ENCODE results near the gene MFAP2. TPM values are rescaled to one million over a fixed set of nuclear protein-coding genes. Genes with fewer than 3 reads are reported as not detected.

MFAP2 gene
- total RNA-seq, 1 donor from 2014 or later: 170 TPM

GRCh38 chr1:16986560-16986959, 6.1 kb upstream of the MFAP2 start:
- H3K4me1 Mint-ChIP-seq (ENCODE audit: low read depth): peaks cover 5% of the 10 kb centered on the region
- no peaks in the 10 kb centered on the region for H3K27me3 Mint-ChIP-seq
- DNase-seq (ENCODE audit: low spot score, unreplicated experiment): no peak
- no peak for TF ChIP-seq CTCF (IDR thresholded peaks at IDR 0.05; ENCODE audit: unreplicated experiment)
- no peak overlapping the region for H3K4me3 Mint-ChIP-seq (ENCODE audit: low read depth)
- H3K9me3 Mint-ChIP-seq (ENCODE audit: low read depth): no peaks in the 10 kb centered on the region
- no peak overlapping the region for H3K27ac Mint-ChIP-seq
- peaks cover 6% of the 10 kb centered on the region for H3K36me3 Mint-ChIP-seq (ENCODE audit: insufficient read depth)

- Mint-ChIP-seq H3K27me3 (peaks cover 4% of the 10 kb centered on the region), H3K4me3 (ENCODE audit: low read depth) (no peak overlapping the region), H3K27ac (no peak overlapping the region), H3K9me3 (ENCODE audit: low read depth) (no peaks in the 10 kb centered on the region), H3K4me1 (ENCODE audit: low read depth) (peaks cover 5% of the 10 kb centered on the region), H3K36me3 (ENCODE audit: insufficient read depth) (peaks cover 5% of the 10 kb centered on the region)
- TF ChIP-seq CTCF (IDR thresholded peaks at IDR 0.05; ENCODE audit: unreplicated experiment): no peak
- no peak for DNase-seq (ENCODE audit: low spot score, unreplicated experiment)
Measured at GRCh38 chr1:16986113-16986512, 5.7 kb upstream of the MFAP2 start.

- H3K36me3 Mint-ChIP-seq (ENCODE audit: insufficient read depth): peaks cover 5% of the 10 kb centered on the region
- H3K4me3 Mint-ChIP-seq (ENCODE audit: low read depth): no peak overlapping the region
- peaks cover 7% of the 10 kb centered on the region for H3K27me3 Mint-ChIP-seq
- H3K9me3 Mint-ChIP-seq (ENCODE audit: low read depth): no peaks in the 10 kb centered on the region
- H3K27ac Mint-ChIP-seq: no peak overlapping the region
- TF ChIP-seq CTCF (IDR thresholded peaks at IDR 0.05; ENCODE audit: unreplicated experiment): no peak
- H3K4me1 Mint-ChIP-seq (ENCODE audit: low read depth): peaks cover 8% of the 10 kb centered on the region
- DNase-seq (ENCODE audit: low spot score, unreplicated experiment): no peak
Measured at GRCh38 chr1:16984717-16985116, 4.3 kb upstream of the MFAP2 start.

GRCh38 chr1:16983649-16984048, 3.2 kb upstream of the MFAP2 start:
- no peaks in the 10 kb centered on the region for H3K9me3 Mint-ChIP-seq (ENCODE audit: low read depth)
- peaks cover 8% of the 10 kb centered on the region for H3K4me1 Mint-ChIP-seq (ENCODE audit: low read depth)
- no peak for DNase-seq (ENCODE audit: low spot score, unreplicated experiment)
- no peak overlapping the region for H3K4me3 Mint-ChIP-seq (ENCODE audit: low read depth)
- H3K27ac Mint-ChIP-seq: no peak overlapping the region
- peaks cover 7% of the 10 kb centered on the region for H3K27me3 Mint-ChIP-seq
- H3K36me3 Mint-ChIP-seq (ENCODE audit: insufficient read depth): peaks cover 4% of the 10 kb centered on the region
- TF ChIP-seq CTCF (IDR thresholded peaks at IDR 0.05; ENCODE audit: unreplicated experiment): no peak

- Mint-ChIP-seq H3K27me3 (peaks cover 7% of the 10 kb centered on the region), H3K4me1 (ENCODE audit: low read depth) (peaks cover 8% of the 10 kb centered on the region), H3K27ac (no peak overlapping the region), H3K36me3 (ENCODE audit: insufficient read depth) (peaks cover 4% of the 10 kb centered on the region), H3K9me3 (ENCODE audit: low read depth) (no peaks in the 10 kb centered on the region), H3K4me3 (ENCODE audit: low read depth) (peak overlapping the region; percentile 31)
- TF ChIP-seq CTCF (IDR thresholded peaks at IDR 0.05; ENCODE audit: unreplicated experiment): no peak
- no peak for DNase-seq (ENCODE audit: low spot score, unreplicated experiment)
Measured at GRCh38 chr1:16982902-16983301, 2.5 kb upstream of the MFAP2 start.

Measured in progenitor cell of endocrine pancreas (in vitro differentiated cells).